Neuronal stem cell (in vitro differentiated cells): ENCODE measurements around the gene IL6ST.

Experiments used
- DNase-seq: peaks from one replicate; pipeline ENCODE4 v3.0.0-alpha.2; 2013; ENCODE audit warnings: low spot score
- H2AFZ ChIP-seq: one replicate; pipeline ENCODE4 v1.6.1; 2013; ENCODE audit warnings: mild to moderate bottlenecking, low read length, inconsistent platforms
- H2AK5ac ChIP-seq: 2 replicates; pipeline ENCODE4 v1.6.1; 2013; ENCODE audit warnings: low read depth, mild to moderate bottlenecking, inconsistent platforms, low read length, moderate library complexity, mixed read lengths
- H2BK120ac ChIP-seq: 2 replicates; pipeline ENCODE4 v1.6.1; 2013; ENCODE audit warnings: low read depth, mild to moderate bottlenecking, inconsistent platforms, low read length, moderate library complexity, mixed read lengths
- H2BK12ac ChIP-seq: one replicate; pipeline ENCODE4 v1.6.1; 2013; ENCODE audit warnings: low read length, inconsistent platforms
- H2BK15ac ChIP-seq: 2 replicates; pipeline ENCODE4 v1.6.1; 2013; ENCODE audit warnings: mild to moderate bottlenecking, low read length, inconsistent platforms, mixed read lengths
- H2BK5ac ChIP-seq: one replicate; pipeline ENCODE4 v1.6.1; 2013; ENCODE audit warnings: inconsistent platforms, mild to moderate bottlenecking, low read length, moderate library complexity
- H3K14ac ChIP-seq: one replicate; pipeline ENCODE4 v1.6.1; 2013; ENCODE audit warnings: low read length, inconsistent platforms
- H3K18ac ChIP-seq: 2 replicates; pipeline ENCODE4 v1.6.1; 2013; ENCODE audit warnings: low read length, inconsistent platforms
- H3K23ac ChIP-seq: 2 replicates; pipeline ENCODE4 v1.6.1; 2013; ENCODE audit warnings: low read depth, mild to moderate bottlenecking, mixed read lengths, low read length, inconsistent platforms; ENCODE audit not compliant: poor library complexity
- H3K27ac ChIP-seq: replicated peaks from 3 replicates; pipeline ENCODE4 v1.5.1; 2013; ENCODE audit warnings: low read length, inconsistent platforms
- H3K27me3 ChIP-seq, 3 experiments: 2 replicates each; pipeline ENCODE4 v1.6.1; 2013; ENCODE audit warnings: low read length in 3 of 3, mild to moderate bottlenecking in 2 of 3, inconsistent platforms in 1 of 3, low read depth in 1 of 3, mixed read lengths in 1 of 3, moderate library complexity in 1 of 3; ENCODE audit not compliant: control insufficient read depth in 3 of 3, insufficient read depth in 3 of 3
- H3K36me3 ChIP-seq, 2 donors: replicated peaks in 1 of 2; 2 replicates each; pipeline ENCODE4 v1.6.1; 2013; ENCODE audit warnings: low read length in 2 of 2; ENCODE audit not compliant: control insufficient read depth in 2 of 2, insufficient read depth in 2 of 2
- H3K4ac ChIP-seq: 2 replicates; pipeline ENCODE4 v1.6.1; 2013; ENCODE audit warnings: inconsistent platforms, mild to moderate bottlenecking, low read length, moderate library complexity
- H3K4me1 ChIP-seq, 2 donors: 1 replicate in 1 of 2; 2 replicates in 1 of 2; pipeline ENCODE4 v1.6.1; 2013; ENCODE audit warnings: low read length in 2 of 2, low read depth in 1 of 2; ENCODE audit not compliant: control insufficient read depth in 2 of 2, insufficient read depth in 1 of 2
- H3K4me2 ChIP-seq: one replicate; pipeline ENCODE4 v1.6.1; 2013; ENCODE audit warnings: mild to moderate bottlenecking, low read length, inconsistent platforms; ENCODE audit not compliant: insufficient read depth, poor library complexity, severe bottlenecking
- H3K4me3 ChIP-seq, 2 donors: 2 replicates each; pipeline ENCODE4 v1.5.1; 2013; ENCODE audit warnings: low read length in 2 of 2, mild to moderate bottlenecking in 2 of 2, inconsistent platforms in 1 of 2, moderate library complexity in 1 of 2
- H3K79me1 ChIP-seq: one replicate; pipeline ENCODE4 v1.6.1; 2013; ENCODE audit warnings: low read depth, mild to moderate bottlenecking, inconsistent platforms, low read length, moderate library complexity
- H3K9ac ChIP-seq: one replicate; pipeline ENCODE4 v1.6.1; 2013; ENCODE audit warnings: mild to moderate bottlenecking, low read depth, low read length, inconsistent platforms; ENCODE audit not compliant: poor library complexity
- H3K9me3 ChIP-seq, 2 donors: replicated peaks in 1 of 2; 2 replicates each; pipeline versions ENCODE3 to v1.6.1; 2013; ENCODE audit warnings: low read length in 2 of 2, mild to moderate bottlenecking in 2 of 2, inconsistent platforms in 1 of 2, low read depth in 1 of 2, mixed read lengths in 1 of 2, moderate library complexity in 1 of 2; ENCODE audit not compliant: control insufficient read depth in 2 of 2, insufficient read depth in 1 of 2
- H4K8ac ChIP-seq: one replicate; pipeline ENCODE4 v1.6.1; 2013; ENCODE audit warnings: low read depth, mild to moderate bottlenecking, inconsistent platforms, low read length, moderate library complexity
- H4K91ac ChIP-seq: one replicate; pipeline ENCODE4 v1.6.1; 2013; ENCODE audit warnings: low read length, low read depth, mild to moderate bottlenecking, inconsistent platforms; ENCODE audit not compliant: poor library complexity
- WGBS, 2 donors: extraction: QIAGEN DNeasy Blood & Tissue Kit; methylation state at CpG; one replicate each; pipeline ENCODE4 v1.1.7; 2013; ENCODE audit warnings: missing lambda C conversion rate in 2 of 2, mixed read lengths in 1 of 2; ENCODE audit not compliant: insufficient read length in 2 of 2, insufficient replicate concordance in 1 of 2; ENCODE audit errors: extremely low coverage in 2 of 2; 5-methylcytosine and 5-hydroxymethylcytosine counted together

IL6ST gene

GRCh38 chr5:55994998-55995914 lies 493 bp upstream of the IL6ST start:
- Histone ChIP-seq H3K9me3 (no peaks in the 10 kb centered on the region), H3K9ac (peak overlapping the region; percentile 81), H3K23ac (peak overlapping the region; percentile 85), H3K27me3 (no peaks in the 10 kb centered on the region), H3K36me3 (no peaks in the 10 kb centered on the region), H4K8ac (no peak overlapping the region), H3K4me1 (peaks cover 0 to 10% of the 10 kb centered on the region in 2 donors), H2BK5ac (peak overlapping the region; percentile 66), H2AFZ (peak overlapping the region; percentile 97), H3K14ac (no peak overlapping the region), H3K27ac (peak overlapping the region; percentile 93), H2BK15ac (no peak overlapping the region), H2AK5ac (no peak overlapping the region), H3K4me2 (peak overlapping the region; percentile 52), H3K4ac (no peak overlapping the region), H2BK12ac (no peak overlapping the region), H3K4me3 (peak overlapping the region; percentile 57 to 99), H2BK120ac (no peak overlapping the region), H3K18ac (peak overlapping the region; percentile 96), H3K79me1 (no peaks in the 10 kb centered on the region), H4K91ac (no peak overlapping the region)
- DNase-seq: peak; percentile 97
- WGBS, 2 donors: no CpG with 5 or more reads among the region's 70 CpGs

GRCh38 chr5:55993731-55994494 lies 850 bp downstream of the IL6ST start:
- H4K8ac ChIP-seq: no peak overlapping the region
- no peak overlapping the region for H2AK5ac ChIP-seq
- H2BK5ac ChIP-seq: no peak overlapping the region
- H3K36me3 ChIP-seq: no peaks in the 10 kb centered on the region
- peak overlapping the region; percentile 95 for H3K9ac ChIP-seq
- DNase-seq: no peak
- H2BK15ac ChIP-seq: no peak overlapping the region
- peak overlapping the region; percentile 98 for H3K18ac ChIP-seq
- no peaks in the 10 kb centered on the region for H3K9me3 ChIP-seq
- H3K23ac ChIP-seq: no peak overlapping the region
- peak overlapping the region; percentile 75 for H3K4me2 ChIP-seq
- no peaks in the 10 kb centered on the region for H3K79me1 ChIP-seq
- peak overlapping the region; percentile 57 to 99 for H3K4me3 ChIP-seq
- H3K4ac ChIP-seq: no peak overlapping the region
- H3K27ac ChIP-seq: peak overlapping the region; percentile 93
- no peak overlapping the region for H3K14ac ChIP-seq
- H3K4me1 ChIP-seq: peaks cover 0 to 10% of the 10 kb centered on the region in 2 donors
- H2BK120ac ChIP-seq: no peak overlapping the region
- WGBS, 2 donors: no CpG with 5 or more reads among the region's 14 CpGs
- no peak overlapping the region for H4K91ac ChIP-seq
- peak overlapping the region; percentile 97 for H2AFZ ChIP-seq
- H2BK12ac ChIP-seq: no peak overlapping the region
- no peaks in the 10 kb centered on the region for H3K27me3 ChIP-seq

DNA sequence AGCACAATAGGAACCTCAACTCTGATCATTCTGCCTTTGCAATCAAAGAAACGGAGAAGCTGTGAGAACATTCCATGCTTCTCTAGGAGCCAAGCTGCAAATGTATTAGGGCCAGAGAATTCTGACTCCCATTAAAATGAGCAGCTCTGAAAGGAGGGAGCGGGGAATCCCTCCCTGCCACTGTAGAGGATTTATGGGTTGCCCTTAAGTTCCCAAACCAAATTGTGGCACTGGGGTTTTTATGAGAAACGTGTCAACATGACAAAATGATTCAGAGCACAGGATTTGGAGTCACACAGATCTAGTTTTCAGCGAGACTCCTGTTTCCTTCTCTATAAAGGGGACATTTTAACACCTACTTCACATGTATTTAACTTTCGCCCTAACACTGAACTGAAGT lies 1.8 kb downstream of the IL6ST start:
- Histone ChIP-seq H3K9ac (no peak overlapping the region), H2AFZ (no peak overlapping the region), H4K8ac (no peak overlapping the region), H2BK120ac (no peak overlapping the region), H4K91ac (no peak overlapping the region), H3K23ac (no peak overlapping the region), H2BK15ac (no peak overlapping the region), H2BK5ac (no peak overlapping the region), H3K4me3 (peak overlapping the region in 1 of 2 donors; percentile 57), H3K4ac (no peak overlapping the region), H3K4me1 (peaks cover 0 to 10% of the 10 kb centered on the region in 2 donors), H3K27ac (no peak overlapping the region), H3K14ac (no peak overlapping the region), H3K79me1 (no peaks in the 10 kb centered on the region), H3K36me3 (no peaks in the 10 kb centered on the region), H2AK5ac (no peak overlapping the region), H3K4me2 (no peak overlapping the region), H3K27me3 (no peaks in the 10 kb centered on the region), H3K18ac (no peak overlapping the region), H2BK12ac (no peak overlapping the region), H3K9me3 (no peaks in the 10 kb centered on the region)
- DNase-seq: no peak
- no CpG with 5 or more reads among the region's 5 CpGs for WGBS, 2 donors
